ENCODE data around the gene KCNQ1.

KCNQ1 gene

DNA sequence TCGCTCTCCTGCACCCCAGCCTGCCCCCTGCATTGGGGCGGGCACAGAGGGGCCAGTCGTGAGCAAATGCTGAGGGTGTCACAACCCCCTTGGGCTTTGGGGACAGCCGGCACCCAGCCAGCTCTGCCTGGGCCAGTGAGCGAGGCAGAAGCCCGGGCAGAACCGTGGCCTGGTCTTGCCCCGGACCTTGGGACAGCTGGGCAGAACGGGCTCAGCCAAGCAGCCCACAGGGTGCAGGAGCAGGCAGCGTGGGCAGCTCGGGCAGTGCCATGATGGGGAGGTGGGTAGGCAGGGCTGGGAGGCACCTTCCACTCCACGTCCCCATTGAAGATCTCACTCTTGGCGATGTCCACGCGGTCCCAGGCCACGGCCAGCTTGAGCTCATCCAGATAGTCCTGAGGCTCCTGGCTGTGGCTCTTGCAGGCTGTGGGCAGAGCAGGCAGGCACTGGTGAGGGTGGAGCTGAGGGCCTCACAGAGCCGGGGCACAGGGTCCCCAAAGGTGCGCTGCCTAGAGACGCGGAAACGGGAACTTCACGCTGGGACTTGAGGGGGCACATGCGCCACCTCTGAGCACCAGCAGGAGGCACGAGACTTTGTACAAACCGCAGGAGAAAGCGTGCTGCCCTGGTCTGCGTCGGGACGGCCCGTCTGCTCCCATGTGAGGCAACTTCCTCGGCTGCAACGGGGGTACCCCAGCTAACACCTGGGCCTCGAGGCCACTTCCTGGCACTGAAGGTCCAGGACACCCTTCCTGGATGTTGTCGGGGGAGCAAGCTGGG, 29.0 kb upstream of the KCNQ1 start:
- no peak overlapping the region for H3K4me2 ChIP-seq (ENCODE audit: insufficient read depth, low read length)
- H3K9ac ChIP-seq (ENCODE audit: low read depth, low read length) = no peak overlapping the region
- H4K20me1 ChIP-seq (ENCODE audit: insufficient read depth, low read length) = no peaks in the 10 kb centered on the region; the same call in 1 of the 2 replicates
- ATAC-seq (ENCODE audit: insufficient read depth, low read depth) = no peak
- TF ChIP-seq EZH2 (IDR thresholded peaks at IDR 0.05; ENCODE audit: borderline replicate concordance, low read depth, low read length, severe bottlenecking) = no peak
- TF ChIP-seq CTCF (IDR thresholded peaks at IDR 0.05; ENCODE audit: borderline replicate concordance, extremely low read depth, low read length, poor library complexity, severe bottlenecking) = peak; percentile 30
- no peak overlapping the region for H3K4me3 ChIP-seq (ENCODE audit: low read depth in 1 of 2, low read length in 2 of 2)
- no peaks in the 10 kb centered on the region for H3K36me3 ChIP-seq (ENCODE audit: insufficient read depth, low read length)
- H3K9me3 ChIP-seq (ENCODE audit: insufficient read depth, low read length, severe bottlenecking) = no peaks in the 10 kb centered on the region
- no peak overlapping the region for H3K27ac ChIP-seq (ENCODE audit: low read length)
- peaks cover 5% of the 10 kb centered on the region; the same call in 1 of the 2 replicates for H3K4me1 ChIP-seq (ENCODE audit: insufficient read depth, low read length)
- no peaks in the 10 kb centered on the region for H3K79me2 ChIP-seq (ENCODE audit: insufficient read depth, low read length)
- no peak overlapping the region for H2AFZ ChIP-seq (ENCODE audit: low read depth, low read length)
- H3K27me3 ChIP-seq (ENCODE audit: insufficient read depth, low read length, poor library complexity) = no peaks in the 10 kb centered on the region
- no peak for DNase-seq

DNA sequence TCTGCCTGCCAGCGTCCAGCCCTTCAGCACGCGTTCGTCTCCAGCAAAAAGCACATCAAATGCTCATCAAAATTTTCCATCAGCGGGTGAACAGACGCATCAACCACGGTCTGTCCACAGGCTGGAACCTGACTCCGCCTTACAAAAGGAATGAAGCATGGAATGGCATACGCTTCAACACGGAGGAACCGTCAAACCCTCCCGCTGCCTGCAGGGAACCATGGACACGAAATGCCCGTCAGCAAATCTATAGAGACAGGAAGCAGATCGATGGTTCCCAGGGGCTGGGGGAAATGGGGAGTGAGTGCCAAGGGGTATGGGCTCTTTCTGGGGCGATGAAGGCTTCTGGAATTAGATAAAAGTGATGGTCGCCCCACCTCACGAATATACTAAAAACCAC, 28.0 kb upstream of the KCNQ1 start:
- ATAC-seq (ENCODE audit: insufficient read depth, low read depth) (no peak), DNase-seq (no peak)
- Histone ChIP-seq H2AFZ (ENCODE audit: low read depth, low read length) (no peak overlapping the region), H3K36me3 (ENCODE audit: insufficient read depth, low read length) (no peaks in the 10 kb centered on the region), H3K79me2 (ENCODE audit: insufficient read depth, low read length) (no peaks in the 10 kb centered on the region), H3K4me1 (ENCODE audit: insufficient read depth, low read length) (peaks cover 5% of the 10 kb centered on the region; the same call in 1 of the 2 replicates), H3K27me3 (ENCODE audit: insufficient read depth, low read length, poor library complexity) (no peaks in the 10 kb centered on the region), H3K9me3 (ENCODE audit: insufficient read depth, low read length, severe bottlenecking) (no peaks in the 10 kb centered on the region), H3K4me2 (ENCODE audit: insufficient read depth, low read length) (no peak overlapping the region), H3K27ac (ENCODE audit: low read length) (no peak overlapping the region), H4K20me1 (ENCODE audit: insufficient read depth, low read length) (peaks cover 2% of the 10 kb centered on the region; the same call in 1 of the 2 replicates), H3K4me3 (ENCODE audit: low read depth in 1 of 2, low read length in 2 of 2) (no peak overlapping the region), H3K9ac (ENCODE audit: low read depth, low read length) (no peak overlapping the region)
- no peak for TF ChIP-seq EZH2 (IDR thresholded peaks at IDR 0.05; ENCODE audit: borderline replicate concordance, low read depth, low read length, severe bottlenecking)
- no peak for TF ChIP-seq CTCF (IDR thresholded peaks at IDR 0.05; ENCODE audit: borderline replicate concordance, extremely low read depth, low read length, poor library complexity, severe bottlenecking)

GRCh38 chr11:2417856-2418692, 26.7 kb upstream of the KCNQ1 start:
- Histone ChIP-seq H3K27ac (ENCODE audit: low read length) (no peak overlapping the region), H4K20me1 (ENCODE audit: insufficient read depth, low read length) (peaks cover 2% of the 10 kb centered on the region; the same call in 1 of the 2 replicates), H3K27me3 (ENCODE audit: insufficient read depth, low read length, poor library complexity) (no peaks in the 10 kb centered on the region), H3K9ac (ENCODE audit: low read depth, low read length) (no peak overlapping the region), H3K4me1 (ENCODE audit: insufficient read depth, low read length) (peaks cover 5% of the 10 kb centered on the region; the same call in 1 of the 2 replicates), H2AFZ (ENCODE audit: low read depth, low read length) (no peak overlapping the region), H3K4me3 (ENCODE audit: low read depth in 1 of 2, low read length in 2 of 2) (no peak overlapping the region), H3K4me2 (ENCODE audit: insufficient read depth, low read length) (no peak overlapping the region), H3K9me3 (ENCODE audit: insufficient read depth, low read length, severe bottlenecking) (no peaks in the 10 kb centered on the region), H3K36me3 (ENCODE audit: insufficient read depth, low read length) (no peaks in the 10 kb centered on the region), H3K79me2 (ENCODE audit: insufficient read depth, low read length) (no peaks in the 10 kb centered on the region)
- DNase-seq = no peak
- no peak for TF ChIP-seq CTCF (IDR thresholded peaks at IDR 0.05; ENCODE audit: borderline replicate concordance, extremely low read depth, low read length, poor library complexity, severe bottlenecking)
- no peak for ATAC-seq (ENCODE audit: insufficient read depth, low read depth)
